SK-N-SH treated with all-trans-retinoic acid at 6 μM for 48 hours (cell line): ENCODE measurements around the gene SMYD3.

Experiments
- ATAC-seq: fragments of 200-7000 bp; cut with Tn5 transposase; 3 replicates; pipeline ENCODE4 v1.9.1; 2020; ENCODE audit warnings: mild to moderate bottlenecking, moderate library complexity
- ARNTL ChIP-seq: fragments of 450-650 bp; formaldehyde crosslinking; IDR thresholded peaks from 2 replicates; pipeline ENCODE4 v1.5.0; 2020; ENCODE audit warnings: low read depth, mild to moderate bottlenecking, moderate library complexity, borderline replicate concordance
- BACH2 ChIP-seq: fragments of 250-450 bp; sonication (Bioruptor Pico); IDR thresholded peaks from 2 replicates; pipeline ENCODE4 v1.9.0; 2021; ENCODE audit warnings: mild to moderate bottlenecking, borderline replicate concordance
- CSDC2 ChIP-seq: fragments of 250-450 bp; sonication (Bioruptor Pico); IDR thresholded peaks from 2 replicates; pipeline ENCODE4 v1.5.0; 2020; ENCODE audit warnings: mild to moderate bottlenecking, moderate library complexity
- ESRRG ChIP-seq: fragments of 250-450 bp; sonication (Bioruptor Pico); IDR thresholded peaks from 2 replicates; pipeline ENCODE4 v1.6.1; 2021; ENCODE audit warnings: mild to moderate bottlenecking
- GLIS3 ChIP-seq: fragments of 250-450 bp; sonication (Bioruptor Pico); IDR thresholded peaks from 2 replicates; pipeline ENCODE4 v1.5.0; 2020; ENCODE audit warnings: mild to moderate bottlenecking, moderate library complexity
- ISL1 ChIP-seq: fragments of 250-450 bp; sonication (Bioruptor Pico); IDR thresholded peaks from 2 replicates; pipeline ENCODE4 v2.1.2; 2022; ENCODE audit warnings: mild to moderate bottlenecking, moderate library complexity
- OSR1 ChIP-seq: fragments of 250-450 bp; sonication (Bioruptor Pico); IDR thresholded peaks from 2 replicates; pipeline ENCODE4 v1.8.0; 2022; ENCODE audit warnings: moderate library complexity, mild to moderate bottlenecking, inconsistent platforms
- PPARA ChIP-seq: fragments of 250-450 bp; sonication (Bioruptor Pico); IDR thresholded peaks from 2 replicates; pipeline ENCODE4 v1.5.0; 2020; ENCODE audit warnings: mild to moderate bottlenecking, borderline replicate concordance
- RARB ChIP-seq: fragments of 250-450 bp; sonication (Bioruptor Pico); IDR thresholded peaks from 2 replicates; pipeline ENCODE4 v1.8.0; 2021; ENCODE audit warnings: mild to moderate bottlenecking, moderate library complexity
- SNAI2 ChIP-seq: fragments of 250-450 bp; sonication (Bioruptor Pico); IDR thresholded peaks from 2 replicates; pipeline ENCODE4 v1.5.0; 2020; ENCODE audit warnings: mild to moderate bottlenecking, moderate library complexity
- TCF4 ChIP-seq: fragments of 250-450 bp; sonication (Bioruptor Pico); IDR thresholded peaks from 2 replicates; pipeline ENCODE4 v1.8.0; 2021; ENCODE audit warnings: mild to moderate bottlenecking, moderate library complexity, borderline replicate concordance
- TOX ChIP-seq: fragments of 250-450 bp; sonication (Bioruptor Pico); IDR thresholded peaks from 2 replicates; pipeline ENCODE4 v1.8.0; 2021; ENCODE audit warnings: mild to moderate bottlenecking, moderate library complexity, borderline replicate concordance
- TSHZ2 ChIP-seq: fragments of 250-450 bp; sonication (Bioruptor Pico); IDR thresholded peaks from 2 replicates; pipeline ENCODE4 v1.5.0; 2020; ENCODE audit warnings: mild to moderate bottlenecking, moderate library complexity
- ZC3H10 ChIP-seq: fragments of 250-450 bp; sonication (Bioruptor Pico); IDR thresholded peaks from 2 replicates; pipeline ENCODE4 v1.5.1; 2021; ENCODE audit warnings: mild to moderate bottlenecking, moderate library complexity
- ZFP3 ChIP-seq: fragments of 250-450 bp; sonication (Bioruptor Pico); IDR thresholded peaks from 2 replicates; pipeline ENCODE4 v1.5.0; 2020; ENCODE audit warnings: mild to moderate bottlenecking, moderate library complexity
- ZFP30 ChIP-seq: fragments of 450-650 bp; formaldehyde crosslinking; IDR thresholded peaks from 2 replicates; pipeline ENCODE4 v1.5.0; 2022; ENCODE audit warnings: mild to moderate bottlenecking, moderate library complexity
- ZNF565 ChIP-seq: fragments of 450-650 bp; formaldehyde crosslinking; conservative IDR thresholded peaks from 2 replicates; pipeline ENCODE4 v1.5.0; 2020; ENCODE audit warnings: low read depth, mild to moderate bottlenecking, moderate library complexity
- ZNF70 ChIP-seq: fragments of 450-650 bp; formaldehyde crosslinking; IDR thresholded peaks from 2 replicates; pipeline ENCODE4 v1.5.0; 2020; ENCODE audit warnings: mild to moderate bottlenecking, moderate library complexity
- ZNF8 ChIP-seq: fragments of 450-650 bp; formaldehyde crosslinking; IDR thresholded peaks from 2 replicates; pipeline ENCODE4 v1.5.0; 2020; ENCODE audit warnings: mild to moderate bottlenecking, moderate library complexity
- TF ChIP-seq, protein P1 (sequence below): fragments of 250-450 bp; sonication (Bioruptor Pico); IDR thresholded peaks from 2 replicates; pipeline ENCODE4 v1.8.0; 2020; ENCODE audit warnings: mild to moderate bottlenecking, moderate library complexity, borderline replicate concordance
- TF ChIP-seq, protein P2 (sequence below): fragments of 250-450 bp; sonication (Bioruptor Pico); IDR thresholded peaks from 2 replicates; pipeline ENCODE4 v1.8.0; 2021; ENCODE audit warnings: low read depth, mild to moderate bottlenecking, moderate library complexity, borderline replicate concordance
- TF ChIP-seq, protein P3 (sequence below): fragments of 250-450 bp; sonication (Bioruptor Pico); IDR thresholded peaks from 2 replicates; pipeline ENCODE4 v1.5.1; 2021; ENCODE audit warnings: mild to moderate bottlenecking, moderate library complexity
- TF ChIP-seq, protein P4 (sequence below): fragments of 250-450 bp; sonication (Bioruptor Pico); IDR thresholded peaks from 2 replicates; pipeline ENCODE4 v1.5.1; 2020; ENCODE audit warnings: low read depth, mild to moderate bottlenecking, moderate library complexity

SMYD3 gene

DNA sequence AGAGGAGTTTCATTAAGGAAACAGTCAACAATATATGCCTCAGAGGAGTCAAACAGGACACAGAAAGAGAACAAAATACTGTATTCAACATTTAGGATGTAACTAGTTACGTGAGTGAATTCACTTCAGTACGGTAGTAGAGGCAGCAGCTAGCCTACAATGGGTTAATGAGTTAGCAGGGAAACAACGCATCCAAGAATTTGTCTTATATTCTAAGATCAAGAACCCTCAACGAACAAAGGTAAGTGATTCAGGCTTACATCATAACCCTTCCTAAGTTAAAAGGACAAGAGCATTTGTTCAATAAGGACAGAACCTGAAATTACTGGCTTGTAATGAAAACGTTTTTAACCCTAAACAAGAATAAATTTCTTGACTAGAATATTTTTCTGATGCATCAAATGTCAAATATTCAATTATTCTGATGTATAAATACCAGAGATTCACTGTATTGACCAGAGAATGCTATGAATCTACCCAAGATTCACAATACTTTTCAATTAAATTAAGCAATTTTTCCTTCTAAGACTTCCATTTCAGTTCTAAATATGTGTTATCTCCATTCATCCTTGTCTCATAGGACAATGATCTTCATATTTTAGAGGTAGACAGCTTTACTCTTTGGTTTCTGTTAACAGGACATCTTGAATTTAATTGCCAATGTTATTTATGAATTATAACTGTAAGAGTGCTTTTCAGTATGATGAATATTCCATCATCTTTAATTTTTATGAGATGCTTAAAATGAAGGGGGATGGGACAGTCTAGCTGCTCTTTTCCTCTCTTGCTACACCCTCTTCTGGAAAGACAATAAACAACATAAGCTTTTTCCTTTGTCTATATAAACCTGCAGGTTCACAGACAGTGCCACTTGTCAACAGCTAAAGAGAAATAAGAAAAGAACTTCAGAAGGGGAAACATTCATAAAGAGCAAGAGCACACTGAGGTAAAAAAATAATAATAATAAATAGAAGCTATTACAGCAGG lies 209.5 kb downstream of the SMYD3 start:
- TF ChIP-seq ZNF70 (no peak), GLIS3 (CRISPR knock-in tag) (no peak), ISL1 (CRISPR knock-in tag) (peak; percentile 96), ZFP3 (CRISPR knock-in tag) (no peak), BACH2 (CRISPR knock-in tag) (no peak), ZNF565 (no peak), TCF4 (CRISPR knock-in tag) (no peak), SNAI2 (CRISPR knock-in tag) (no peak), OSR1 (CRISPR knock-in tag) (no peak), ESRRG (CRISPR knock-in tag) (no peak), ZNF8 (CRISPR knock-in tag) (no peak), PPARA (no peak), TSHZ2 (CRISPR knock-in tag) (no peak), TOX (CRISPR knock-in tag) (peak; percentile 63), RARB (no peak), ZC3H10 (CRISPR knock-in tag) (peak; percentile 92), ZFP30 (no peak), CSDC2 (CRISPR knock-in tag) (no peak), ARNTL (CRISPR knock-in tag) (no peak)
- TF ChIP-seq, protein P1, sequence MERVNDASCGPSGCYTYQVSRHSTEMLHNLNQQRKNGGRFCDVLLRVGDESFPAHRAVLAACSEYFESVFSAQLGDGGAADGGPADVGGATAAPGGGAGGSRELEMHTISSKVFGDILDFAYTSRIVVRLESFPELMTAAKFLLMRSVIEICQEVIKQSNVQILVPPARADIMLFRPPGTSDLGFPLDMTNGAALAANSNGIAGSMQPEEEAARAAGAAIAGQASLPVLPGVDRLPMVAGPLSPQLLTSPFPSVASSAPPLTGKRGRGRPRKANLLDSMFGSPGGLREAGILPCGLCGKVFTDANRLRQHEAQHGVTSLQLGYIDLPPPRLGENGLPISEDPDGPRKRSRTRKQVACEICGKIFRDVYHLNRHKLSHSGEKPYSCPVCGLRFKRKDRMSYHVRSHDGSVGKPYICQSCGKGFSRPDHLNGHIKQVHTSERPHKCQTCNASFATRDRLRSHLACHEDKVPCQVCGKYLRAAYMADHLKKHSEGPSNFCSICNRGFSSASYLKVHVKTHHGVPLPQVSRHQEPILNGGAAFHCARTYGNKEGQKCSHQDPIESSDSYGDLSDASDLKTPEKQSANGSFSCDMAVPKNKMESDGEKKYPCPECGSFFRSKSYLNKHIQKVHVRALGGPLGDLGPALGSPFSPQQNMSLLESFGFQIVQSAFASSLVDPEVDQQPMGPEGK (CRISPR knock-in tag): peak; percentile 76; the same call in 1 of the 2 replicates
- TF ChIP-seq, protein P2, sequence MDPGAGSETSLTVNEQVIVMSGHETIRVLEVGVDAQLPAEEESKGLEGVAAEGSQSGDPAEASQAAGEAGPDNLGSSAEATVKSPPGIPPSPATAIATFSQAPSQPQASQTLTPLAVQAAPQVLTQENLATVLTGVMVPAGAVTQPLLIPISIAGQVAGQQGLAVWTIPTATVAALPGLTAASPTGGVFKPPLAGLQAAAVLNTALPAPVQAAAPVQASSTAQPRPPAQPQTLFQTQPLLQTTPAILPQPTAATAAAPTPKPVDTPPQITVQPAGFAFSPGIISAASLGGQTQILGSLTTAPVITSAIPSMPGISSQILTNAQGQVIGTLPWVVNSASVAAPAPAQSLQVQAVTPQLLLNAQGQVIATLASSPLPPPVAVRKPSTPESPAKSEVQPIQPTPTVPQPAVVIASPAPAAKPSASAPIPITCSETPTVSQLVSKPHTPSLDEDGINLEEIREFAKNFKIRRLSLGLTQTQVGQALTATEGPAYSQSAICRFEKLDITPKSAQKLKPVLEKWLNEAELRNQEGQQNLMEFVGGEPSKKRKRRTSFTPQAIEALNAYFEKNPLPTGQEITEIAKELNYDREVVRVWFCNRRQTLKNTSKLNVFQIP: no peak
- TF ChIP-seq, protein P3, sequence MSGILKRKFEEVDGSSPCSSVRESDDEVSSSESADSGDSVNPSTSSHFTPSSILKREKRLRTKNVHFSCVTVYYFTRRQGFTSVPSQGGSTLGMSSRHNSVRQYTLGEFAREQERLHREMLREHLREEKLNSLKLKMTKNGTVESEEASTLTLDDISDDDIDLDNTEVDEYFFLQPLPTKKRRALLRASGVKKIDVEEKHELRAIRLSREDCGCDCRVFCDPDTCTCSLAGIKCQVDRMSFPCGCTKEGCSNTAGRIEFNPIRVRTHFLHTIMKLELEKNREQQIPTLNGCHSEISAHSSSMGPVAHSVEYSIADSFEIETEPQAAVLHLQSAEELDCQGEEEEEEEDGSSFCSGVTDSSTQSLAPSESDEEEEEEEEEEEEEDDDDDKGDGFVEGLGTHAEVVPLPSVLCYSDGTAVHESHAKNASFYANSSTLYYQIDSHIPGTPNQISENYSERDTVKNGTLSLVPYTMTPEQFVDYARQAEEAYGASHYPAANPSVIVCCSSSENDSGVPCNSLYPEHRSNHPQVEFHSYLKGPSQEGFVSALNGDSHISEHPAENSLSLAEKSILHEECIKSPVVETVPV (CRISPR knock-in tag): no peak
- TF ChIP-seq, protein P4, sequence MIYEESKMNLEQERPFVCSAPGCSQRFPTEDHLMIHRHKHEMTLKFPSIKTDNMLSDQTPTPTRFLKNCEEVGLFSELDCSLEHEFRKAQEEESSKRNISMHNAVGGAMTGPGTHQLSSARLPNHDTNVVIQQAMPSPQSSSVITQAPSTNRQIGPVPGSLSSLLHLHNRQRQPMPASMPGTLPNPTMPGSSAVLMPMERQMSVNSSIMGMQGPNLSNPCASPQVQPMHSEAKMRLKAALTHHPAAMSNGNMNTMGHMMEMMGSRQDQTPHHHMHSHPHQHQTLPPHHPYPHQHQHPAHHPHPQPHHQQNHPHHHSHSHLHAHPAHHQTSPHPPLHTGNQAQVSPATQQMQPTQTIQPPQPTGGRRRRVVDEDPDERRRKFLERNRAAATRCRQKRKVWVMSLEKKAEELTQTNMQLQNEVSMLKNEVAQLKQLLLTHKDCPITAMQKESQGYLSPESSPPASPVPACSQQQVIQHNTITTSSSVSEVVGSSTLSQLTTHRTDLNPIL: no peak
- ATAC-seq: peak; percentile 42

GRCh38 chr1:246295968-246296367 lies 211.1 kb downstream of the SMYD3 start:
- peak; percentile 12; the same call in 1 of the 3 replicates for ATAC-seq
- no peak for TF ChIP-seq TCF4 (CRISPR knock-in tag)
- no peak for TF ChIP-seq BACH2 (CRISPR knock-in tag)
- no peak for TF ChIP-seq TOX (CRISPR knock-in tag)
- TF ChIP-seq CSDC2 (CRISPR knock-in tag): no peak
- TF ChIP-seq ZFP30: no peak
- TF ChIP-seq PPARA: no peak
- TF ChIP-seq, protein P1 (CRISPR knock-in tag): no peak
- TF ChIP-seq, protein P2: no peak
- TF ChIP-seq, protein P3 (CRISPR knock-in tag): no peak
- no peak for TF ChIP-seq OSR1 (CRISPR knock-in tag)
